Hepatocyte (in vitro differentiated cells): Measurements from ENCODE around the gene TCFL5. TPM values are rescaled to one million over a fixed set of nuclear protein-coding genes. Genes with fewer than 3 reads are reported as not detected.

Experiments used
- DNase-seq: peaks from one replicate; pipeline ENCODE4 v3.0.0-alpha.2; 2016; ENCODE audit warnings: low spot score
- H2AFZ ChIP-seq: fragments of 200-600 bp; sonication (generic); 2 replicates; pipeline ENCODE4 v1.6.0; 2016; ENCODE audit warnings: antibody characterized with exemption, mild to moderate bottlenecking
- H3K27ac ChIP-seq: fragments of 200-600 bp; sonication (generic); 2 replicates; pipeline ENCODE4 v1.5.1; 2016; ENCODE audit warnings: mild to moderate bottlenecking
- H3K27me3 ChIP-seq: fragments of 200-600 bp; sonication (generic); 2 replicates; pipeline ENCODE4 v1.6.1; 2016
- H3K36me3 ChIP-seq: fragments of 200-600 bp; sonication (generic); replicated peaks from 2 replicates; pipeline ENCODE4 v1.5.1; 2016; ENCODE audit warnings: low read depth; ENCODE audit not compliant: insufficient read depth
- H3K4me1 ChIP-seq: fragments of 200-600 bp; sonication (generic); 2 replicates; pipeline ENCODE4 v1.5.1; 2016; ENCODE audit warnings: mild to moderate bottlenecking, moderate library complexity; ENCODE audit not compliant: insufficient read depth
- H3K4me2 ChIP-seq: fragments of 200-600 bp; sonication (generic); 2 replicates; pipeline ENCODE4 v1.6.0; 2016
- H3K4me3 ChIP-seq: fragments of 200-600 bp; sonication (generic); 2 replicates; pipeline ENCODE4 v1.5.1; 2016; ENCODE audit warnings: mild to moderate bottlenecking
- H3K79me2 ChIP-seq: fragments of 200-600 bp; sonication (generic); 2 replicates; pipeline ENCODE4 v1.6.0; 2017; ENCODE audit warnings: mild to moderate bottlenecking
- H3K9me2 ChIP-seq: fragments of 200-600 bp; sonication (generic); replicated peaks from 2 replicates; pipeline ENCODE4 v1.6.0; 2017; ENCODE audit warnings: mild to moderate bottlenecking; ENCODE audit not compliant: insufficient read depth
- H3K9me3 ChIP-seq: fragments of 200-600 bp; sonication (generic); 2 replicates; pipeline ENCODE4 v1.5.1; 2016; ENCODE audit warnings: low read depth, mild to moderate bottlenecking
- H4K20me1 ChIP-seq: fragments of 200-600 bp; sonication (generic); 2 replicates; pipeline ENCODE4 v1.6.0; 2016; ENCODE audit warnings: mild to moderate bottlenecking; ENCODE audit not compliant: insufficient read depth, poor library complexity, severe bottlenecking
- CTCF ChIP-seq: fragments of 200-600 bp; sonication (generic); IDR thresholded peaks from 2 replicates; pipeline ENCODE4 v1.5.1; 2016; ENCODE audit warnings: antibody characterized with exemption, mild to moderate bottlenecking; ENCODE audit not compliant: poor library complexity
- EZH2 ChIP-seq: fragments of 200-600 bp; sonication (generic); IDR thresholded peaks from 2 replicates; pipeline ENCODE4 v1.6.1; 2016; ENCODE audit warnings: antibody characterized with exemption, mild to moderate bottlenecking, borderline replicate concordance
- EZH2phosphoT487 ChIP-seq: fragments of 200-600 bp; sonication (generic); IDR thresholded peaks from one replicate; pipeline ENCODE4 v1.6.1; 2018; ENCODE audit warnings: antibody characterized with exemption, mild to moderate bottlenecking, low read depth, moderate library complexity; ENCODE audit not compliant: unreplicated experiment, severe bottlenecking
- WGBS: methylation state at CpG from one replicate; pipeline ENCODE4 v1.1.6; 2016; ENCODE audit warnings: low lambda C conversion rate; ENCODE audit errors: missing lambda C conversion rate; 5-methylcytosine and 5-hydroxymethylcytosine counted together
- polyA plus RNA-seq: library from polyadenylated mRNA; unstranded; fragments of >200 nt; fragmentation: Nextera tagmentation; extraction: Ambion mirVana; gene quantifications from 2 replicates; pipeline ENCODE4 v1.2.1, GENCODE V29; 2016
- total RNA-seq: library from RNA; depleted of rRNA; stranded (reverse); fragments of >200 nt; gene quantifications from 2 replicates; pipeline ENCODE4 v1.2.3, GENCODE V29; 2014

The TCFL5 gene
- total and polyA plus RNA-seq, 2 experiments from 2014 or later: 8.5 to 9.5 TPM

DNA sequence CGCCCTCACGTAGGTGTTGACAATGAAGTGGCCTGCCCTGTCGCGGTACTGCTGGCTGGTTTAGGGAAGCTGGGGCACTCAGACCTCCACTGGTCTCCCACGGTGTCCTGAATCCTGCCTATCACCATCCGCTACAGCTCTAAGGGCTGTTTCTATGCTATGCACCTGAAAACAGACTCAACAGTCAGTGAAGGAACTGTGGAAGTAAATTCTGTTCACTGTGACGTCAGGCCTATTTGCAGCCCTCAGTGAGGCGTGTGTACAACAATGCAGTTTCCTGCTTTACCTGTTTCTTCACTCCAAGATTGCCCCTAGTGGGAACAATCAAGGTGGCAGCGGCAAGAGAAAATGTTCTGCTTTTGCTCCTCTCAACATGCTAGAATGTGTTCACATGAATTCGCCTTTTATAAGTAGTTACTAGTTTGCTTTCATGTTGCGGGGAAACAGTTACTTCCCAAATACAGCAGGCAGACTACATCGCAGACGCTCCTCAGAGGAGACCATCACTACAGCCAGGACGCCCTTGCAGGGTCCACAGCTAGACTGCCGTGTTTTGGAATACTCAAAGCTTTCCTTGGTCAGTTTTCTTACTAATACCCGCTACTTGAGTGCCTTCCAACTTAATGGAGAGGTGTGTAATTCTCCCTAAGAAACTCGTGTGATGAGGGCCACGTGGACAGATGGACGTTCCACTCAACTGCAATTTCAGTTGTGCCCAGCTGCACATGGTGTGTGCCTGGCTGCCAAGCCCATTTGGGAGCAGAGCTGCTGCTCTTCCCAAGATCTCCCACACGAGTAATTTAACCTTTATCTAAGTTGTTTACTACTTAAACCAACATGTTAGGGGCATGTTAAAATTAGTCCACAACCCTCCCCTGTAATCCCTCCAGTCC lies 39.3 kb upstream of the TCFL5 start:
- DNase-seq: peak; percentile 81

DNA sequence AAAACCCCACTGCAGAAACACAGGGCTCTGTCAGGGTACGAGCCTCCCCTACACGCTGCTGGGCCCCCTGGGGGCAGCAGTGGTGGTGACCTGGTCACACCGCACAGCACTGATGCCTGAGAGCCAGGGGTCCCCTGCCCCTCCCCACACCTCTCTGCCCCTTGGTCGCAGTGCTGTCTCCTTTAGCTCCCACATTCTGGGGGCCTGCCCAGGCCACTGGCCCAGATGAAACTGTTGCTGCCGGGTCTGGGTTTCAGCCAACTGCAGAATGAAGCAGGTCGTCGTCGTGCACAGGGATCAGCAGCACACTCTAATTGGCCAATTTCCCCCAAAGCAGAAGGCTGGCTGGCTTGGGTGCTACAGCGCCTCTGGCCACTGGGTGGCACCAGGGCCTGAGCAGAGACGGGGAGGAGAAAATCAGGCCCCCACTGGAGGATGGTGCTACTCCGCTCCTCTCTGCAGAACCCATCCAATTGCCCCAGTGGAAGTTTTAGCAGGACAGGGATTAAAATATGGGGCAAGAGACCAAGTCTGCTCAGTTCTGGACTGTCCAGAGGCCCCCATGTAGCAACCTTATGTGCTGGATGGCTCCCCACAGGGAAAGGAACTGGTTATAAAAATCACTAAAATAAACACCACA lies 38.5 kb upstream of the TCFL5 start:
- peaks cover 10% of the 10 kb centered on the region for H4K20me1 ChIP-seq
- H3K79me2 ChIP-seq: peaks cover 8% of the 10 kb centered on the region
- peaks cover 7% of the 10 kb centered on the region for H3K36me3 ChIP-seq
- no peaks in the 10 kb centered on the region for H3K9me3 ChIP-seq
- peak overlapping the region; percentile 82 for H3K27ac ChIP-seq
- no peak overlapping the region for H2AFZ ChIP-seq
- TF ChIP-seq CTCF (peak; percentile 87), EZH2phosphoT487 (no peak)
- DNase-seq: peak; percentile 87
- peak overlapping the region; percentile 62 for H3K4me2 ChIP-seq
- H3K4me3 ChIP-seq: no peak overlapping the region
- H3K27me3 ChIP-seq: no peaks in the 10 kb centered on the region
- WGBS: 9% methylated on average over 11 of the region's 11 CpGs
- H3K9me2 ChIP-seq: no peaks in the 10 kb centered on the region
- H3K4me1 ChIP-seq: peaks cover 19% of the 10 kb centered on the region

More for the DNA sequence above, 39.3 kb upstream of the TCFL5 start:
- no peaks in the 10 kb centered on the region for H3K9me3 ChIP-seq
- peak overlapping the region; percentile 62 for H3K4me2 ChIP-seq
- H2AFZ ChIP-seq: no peak overlapping the region
- peaks cover 7% of the 10 kb centered on the region for H3K36me3 ChIP-seq
- H3K4me1 ChIP-seq: peaks cover 19% of the 10 kb centered on the region
- H3K27ac ChIP-seq: peak overlapping the region; percentile 82
- no peaks in the 10 kb centered on the region for H3K9me2 ChIP-seq
- H4K20me1 ChIP-seq: peaks cover 10% of the 10 kb centered on the region
- H3K27me3 ChIP-seq: no peaks in the 10 kb centered on the region
- peaks cover 8% of the 10 kb centered on the region for H3K79me2 ChIP-seq
- peak; percentile 25 for TF ChIP-seq CTCF
- TF ChIP-seq EZH2: no peak
- 52% methylated on average over 20 of the region's 20 CpGs for WGBS
- H3K4me3 ChIP-seq: no peak overlapping the region

DNA sequence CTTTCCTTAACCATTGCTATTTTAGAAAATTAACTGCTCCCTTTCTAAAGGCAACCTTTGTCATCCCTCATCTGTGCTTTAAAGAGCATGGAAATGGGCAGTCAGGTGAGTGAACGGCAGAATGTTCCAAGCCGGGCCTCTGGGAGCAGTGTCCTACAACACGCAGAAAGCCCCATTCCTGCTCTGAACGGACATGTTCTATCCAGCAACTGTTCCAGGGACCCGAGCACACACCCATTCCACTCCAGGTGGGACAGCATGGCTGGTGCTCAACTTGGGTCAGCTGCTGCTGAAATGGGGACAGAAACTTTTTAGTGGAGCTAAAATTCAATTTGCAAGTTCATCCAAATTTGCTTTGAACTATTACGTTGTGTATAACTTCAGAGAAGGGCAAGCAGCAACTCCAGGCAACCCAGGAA lies 38.0 kb upstream of the TCFL5 start:
- TF ChIP-seq CTCF (no peak), EZH2 (no peak), EZH2phosphoT487 (no peak)
- peaks cover 7% of the 10 kb centered on the region for H3K36me3 ChIP-seq
- H3K9me2 ChIP-seq: no peaks in the 10 kb centered on the region
- no peak overlapping the region for H3K4me3 ChIP-seq
- 59% methylated on average over 6 of the region's 6 CpGs for WGBS
- peaks cover 8% of the 10 kb centered on the region for H3K79me2 ChIP-seq
- peak; percentile 58 for DNase-seq
- peaks cover 10% of the 10 kb centered on the region for H4K20me1 ChIP-seq
- no peaks in the 10 kb centered on the region for H3K27me3 ChIP-seq
- H3K4me2 ChIP-seq: peak overlapping the region; percentile 62
- no peak overlapping the region for H2AFZ ChIP-seq
- no peaks in the 10 kb centered on the region for H3K9me3 ChIP-seq
- peaks cover 19% of the 10 kb centered on the region for H3K4me1 ChIP-seq
- H3K27ac ChIP-seq: peak overlapping the region; percentile 21
